Mucosa of descending colon (tissue), 3 donors: Measurements from ENCODE around the gene SSTR5. TPM values are rescaled to one million over a fixed set of nuclear protein-coding genes. Genes with fewer than 3 reads are reported as not detected.
A peak's percentile ranks its signal among the peaks of the same experiment; 100 is the strongest.

Experiments
- ATAC-seq: fragments of 200-7000 bp; cut with Tn5 transposase; one replicate; pipeline ENCODE4 v1.9.1; 2020; ENCODE audit warnings: mild to moderate bottlenecking, moderate library complexity
- DNase-seq, 3 donors: peaks; one replicate each; pipeline ENCODE4 v3.0.0-alpha.2; 2020
- H3K36me3 ChIP-seq: fragments of 200-600 bp; one replicate; pipeline ENCODE4 v1.8.0; 2021; ENCODE audit warnings: low read depth, mild to moderate bottlenecking
- H3K4me1 ChIP-seq: fragments of 200-600 bp; one replicate; pipeline ENCODE4 v1.8.0; 2021; ENCODE audit warnings: low read depth, mild to moderate bottlenecking
- H3K4me3 ChIP-seq: fragments of 200-600 bp; one replicate; pipeline ENCODE4 v1.8.0; 2021; ENCODE audit warnings: mild to moderate bottlenecking
- H3K9me3 ChIP-seq: fragments of 200-600 bp; one replicate; pipeline ENCODE4 v1.8.0; 2021; ENCODE audit warnings: mild to moderate bottlenecking
- CTCF ChIP-seq: fragments of 200-600 bp; IDR thresholded peaks from one replicate; pipeline ENCODE4 v1.8.0; 2022; ENCODE audit warnings: antibody characterized with exemption, mild to moderate bottlenecking
- intact Hi-C, 2 donors: fragments of 100-400 bp; cut with DNase I in 1 of 2; cut with micrococcal nuclease in 1 of 2; formaldehyde crosslinking; loops; one replicate each; pipeline versions ENCODE4 v1.11.0 to v1.11.1; 2022; cut with DNase I, micrococcal nuclease
- total RNA-seq, 3 donors: library from RNA; stranded (reverse); fragmentation: NEBNext Ultra II Directional in 2 of 3; extraction: Animal tissue kit (Norgen Biotek cat#: 25700) in 2 of 3; gene quantifications; one replicate each; pipeline versions ENCODE4 v1.2.1 to v1.2.4, GENCODE V29; 2021 to 2023
- donor health status: DM: no; HTN: no; CAD: no; lungs with moderate emphysema.
- donor health status: DM: no; HTN: no; CAD: no.
- donor health status: DM: no; HTN: yes; CAD: no.

SSTR5 gene
- total RNA-seq, 3 donors from 2014 or later, result not detected

- Histone ChIP-seq H3K9me3 (no peaks in the 10 kb centered on the region), H3K4me1 (peaks cover 8% of the 10 kb centered on the region), H3K4me3 (no peak overlapping the region), H3K36me3 (no peaks in the 10 kb centered on the region)
- DNase-seq (no peak), ATAC-seq (no peak)
- no peak for TF ChIP-seq CTCF
- intact Hi-C loops, result no loop called here
These were observed 24.6 kb downstream of the SSTR5 start for GRCh38 chr16:1097156-1097555.

GRCh38 chr16:1097800-1098199 lies 25.3 kb downstream of the SSTR5 start:
- TF ChIP-seq CTCF, result no peak

GRCh38 chr16:1098266-1098991 lies 25.9 kb downstream of the SSTR5 start:
- peaks cover 12% of the 10 kb centered on the region for H3K4me1 ChIP-seq
- H3K4me3 ChIP-seq, result no peak overlapping the region
- intact Hi-C loops, result no loop called here
- no peaks in the 10 kb centered on the region for H3K9me3 ChIP-seq
- TF ChIP-seq CTCF, result no peak
- ATAC-seq (no peak), DNase-seq (no peak)
- no peaks in the 10 kb centered on the region for H3K36me3 ChIP-seq

More at GRCh38 chr16:1097800-1098199, 25.3 kb downstream of the SSTR5 start:
- Histone ChIP-seq H3K36me3 (no peaks in the 10 kb centered on the region), H3K9me3 (no peaks in the 10 kb centered on the region), H3K4me1 (peaks cover 8% of the 10 kb centered on the region), H3K4me3 (no peak overlapping the region)
- intact Hi-C loops, result no loop called here
- no peak for ATAC-seq
- DNase-seq, result no peak

- no peak for TF ChIP-seq CTCF
- Histone ChIP-seq H3K9me3 (no peaks in the 10 kb centered on the region), H3K4me3 (no peak overlapping the region), H3K4me1 (peaks cover 12% of the 10 kb centered on the region), H3K36me3 (no peaks in the 10 kb centered on the region)
- DNase-seq (no peak), ATAC-seq (no peak)
- intact Hi-C loops, result no loop called here
These were observed 26.9 kb downstream of the SSTR5 start for GRCh38 chr16:1099189-1100083.

- Histone ChIP-seq H3K9me3 (no peaks in the 10 kb centered on the region), H3K4me1 (peaks cover 12% of the 10 kb centered on the region), H3K36me3 (no peaks in the 10 kb centered on the region), H3K4me3 (no peak overlapping the region)
- intact Hi-C loops, result no loop called here
- no peak for TF ChIP-seq CTCF
- ATAC-seq, result peak; percentile 56
- peak in 1 of 3 donors; percentile 61 for DNase-seq
These were observed 27.7 kb downstream of the SSTR5 start for GRCh38 chr16:1100084-1100800.
